ENCODE data around the gene CCDC68.

Gene CCDC68

GRCh38 chr18:54960197-54960596 lies 936 bp upstream of the CCDC68 start:
- no peak for DNase-seq

GRCh38 chr18:54957996-54958395 lies 1.3 kb downstream of the CCDC68 start:
- no peak for DNase-seq

- DNase-seq, result no peak
Measured at GRCh38 chr18:54957296-54957832, 1.9 kb downstream of the CCDC68 start.

GRCh38 chr18:54956506-54956905 lies 2.8 kb downstream of the CCDC68 start:
- DNase-seq, result no peak

GRCh38 chr18:54952026-54952425 lies 7.2 kb downstream of the CCDC68 start:
- no peak for DNase-seq

- DNase-seq, result no peak
Measured at GRCh38 chr18:54950221-54950620, 9.0 kb downstream of the CCDC68 start.

- no peak for DNase-seq
Measured at GRCh38 chr18:54949588-54949987, 9.7 kb downstream of the CCDC68 start.

GRCh38 chr18:54948350-54948837 lies 10.9 kb downstream of the CCDC68 start:
- DNase-seq, result no peak

- no peak for DNase-seq
Measured at GRCh38 chr18:54947091-54947490, 12.2 kb downstream of the CCDC68 start.

- DNase-seq, result peak; percentile 27
Measured at GRCh38 chr18:54946149-54946581, 13.1 kb downstream of the CCDC68 start.

- DNase-seq, result no peak
Measured at GRCh38 chr18:54945576-54946125, 13.6 kb downstream of the CCDC68 start.

GRCh38 chr18:54942569-54942968 lies 16.7 kb downstream of the CCDC68 start:
- DNase-seq, result no peak

GRCh38 chr18:54942144-54942543 lies 17.1 kb downstream of the CCDC68 start:
- no peak for DNase-seq

GRCh38 chr18:54939361-54939917 lies 19.8 kb downstream of the CCDC68 start:
- no peak for DNase-seq

GRCh38 chr18:54938506-54938905 lies 20.8 kb downstream of the CCDC68 start:
- DNase-seq, result no peak

- DNase-seq, result no peak
Measured at GRCh38 chr18:54932472-54932871, 26.8 kb downstream of the CCDC68 start.

- no peak for DNase-seq
Measured at GRCh38 chr18:54931152-54931551, 28.1 kb downstream of the CCDC68 start.

- DNase-seq, result no peak
Measured at GRCh38 chr18:54928236-54928635, 31.0 kb downstream of the CCDC68 start.

GRCh38 chr18:54926593-54927325 lies 32.5 kb downstream of the CCDC68 start:
- DNase-seq, result no peak

GRCh38 chr18:54924948-54925347 lies 34.3 kb downstream of the CCDC68 start:
- DNase-seq, result no peak

GRCh38 chr18:54923339-54923956 lies 35.8 kb downstream of the CCDC68 start:
- no peak for DNase-seq

GRCh38 chr18:54919412-54919811 lies 39.8 kb downstream of the CCDC68 start:
- no peak for DNase-seq

- DNase-seq, result no peak
Measured at GRCh38 chr18:54918060-54918459, 41.2 kb downstream of the CCDC68 start.

- no peak for DNase-seq
Measured at GRCh38 chr18:54916507-54916906, 42.8 kb downstream of the CCDC68 start.

Data from activated CD4-positive, alpha-beta T cell treated with anti-CD3 and anti-CD28 coated beads, Interleukin-2, Interleukin-6, amounts not matched to agents 100 ng/mL and 50 ng/mL, durations not matched to agents 16 hours and 8 hours (primary cell).